GM18498 (cell line): ENCODE measurements around the gene SNX32.

Experiments used
- ATAC-seq: cut with Tn5 transposase; IDR thresholded peaks from one replicate; pipeline ENCODE4 v1.9.1; 2021; ENCODE audit warnings: mild to moderate bottlenecking, moderate library complexity; ENCODE audit not compliant: unreplicated experiment

SNX32 gene

DNA sequence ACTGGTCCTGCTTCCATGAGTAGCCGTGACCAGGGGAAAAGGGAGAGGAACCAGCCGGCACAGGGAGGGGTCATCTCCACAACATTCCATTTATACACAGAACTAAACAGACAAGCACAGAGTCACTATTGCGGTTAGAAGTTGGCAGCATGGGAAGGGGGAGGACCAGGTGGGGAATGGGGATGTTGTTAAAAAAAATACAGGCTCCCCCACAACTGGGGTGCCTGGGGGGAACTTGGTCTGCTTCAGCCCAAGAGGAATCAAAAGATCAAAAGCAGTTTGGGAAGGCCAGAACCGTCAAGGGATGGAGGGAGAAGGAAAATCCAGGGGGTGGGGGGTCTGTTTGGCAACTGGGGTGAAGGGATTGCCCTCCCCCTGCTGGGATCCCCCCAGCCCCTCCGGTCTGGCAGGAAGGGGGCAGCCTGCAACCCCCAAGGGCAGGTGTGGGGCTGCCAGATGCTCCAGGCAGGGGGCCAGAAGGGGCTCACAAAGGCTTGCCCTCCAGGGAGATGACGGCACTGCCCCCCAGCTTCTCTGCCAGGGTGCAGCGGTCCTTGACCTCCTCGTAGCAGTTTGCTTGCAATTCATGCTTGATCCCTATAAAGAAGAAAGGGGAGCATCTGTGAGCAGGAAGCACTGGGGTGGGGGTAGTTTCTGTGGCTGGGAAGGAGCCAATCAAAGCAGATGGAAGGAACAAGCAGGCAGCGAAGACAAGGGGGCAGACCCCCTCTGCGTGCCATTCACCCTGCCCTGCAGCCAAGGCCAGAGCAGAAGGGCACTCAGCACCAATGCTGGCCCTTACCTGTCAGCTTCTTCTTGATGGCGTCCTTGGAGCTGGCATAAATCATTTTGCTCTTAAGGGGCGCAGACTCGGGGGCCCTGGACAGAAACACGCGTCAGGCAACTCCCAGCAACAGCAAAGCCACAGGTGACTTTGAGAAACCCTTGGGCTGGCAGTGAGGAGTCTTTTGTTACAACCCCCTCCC lies 21.4 kb downstream of the SNX32 start:
- ATAC-seq, result no peak

DNA sequence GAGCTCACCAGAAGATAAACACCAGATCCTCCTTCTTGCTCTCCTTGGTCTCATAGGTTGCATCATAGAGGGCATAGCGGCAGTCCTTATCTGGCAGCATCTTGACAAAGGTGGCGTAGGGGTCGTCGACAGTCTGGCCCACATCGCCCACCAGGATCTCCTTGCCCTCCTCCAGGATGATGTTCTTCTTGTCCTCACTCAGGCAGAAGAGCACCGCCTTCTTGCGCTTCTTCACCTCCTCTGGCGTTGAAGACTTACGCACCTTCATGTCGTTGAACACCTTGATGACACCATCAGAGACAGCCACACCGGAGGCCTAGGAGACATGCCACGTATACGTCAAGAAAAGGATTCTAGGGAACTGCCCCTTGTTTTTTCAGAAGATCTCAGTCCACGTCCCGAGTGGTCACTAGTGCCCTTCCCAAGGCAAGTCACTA lies 22.2 kb downstream of the SNX32 start:
- ATAC-seq, result no peak

DNA sequence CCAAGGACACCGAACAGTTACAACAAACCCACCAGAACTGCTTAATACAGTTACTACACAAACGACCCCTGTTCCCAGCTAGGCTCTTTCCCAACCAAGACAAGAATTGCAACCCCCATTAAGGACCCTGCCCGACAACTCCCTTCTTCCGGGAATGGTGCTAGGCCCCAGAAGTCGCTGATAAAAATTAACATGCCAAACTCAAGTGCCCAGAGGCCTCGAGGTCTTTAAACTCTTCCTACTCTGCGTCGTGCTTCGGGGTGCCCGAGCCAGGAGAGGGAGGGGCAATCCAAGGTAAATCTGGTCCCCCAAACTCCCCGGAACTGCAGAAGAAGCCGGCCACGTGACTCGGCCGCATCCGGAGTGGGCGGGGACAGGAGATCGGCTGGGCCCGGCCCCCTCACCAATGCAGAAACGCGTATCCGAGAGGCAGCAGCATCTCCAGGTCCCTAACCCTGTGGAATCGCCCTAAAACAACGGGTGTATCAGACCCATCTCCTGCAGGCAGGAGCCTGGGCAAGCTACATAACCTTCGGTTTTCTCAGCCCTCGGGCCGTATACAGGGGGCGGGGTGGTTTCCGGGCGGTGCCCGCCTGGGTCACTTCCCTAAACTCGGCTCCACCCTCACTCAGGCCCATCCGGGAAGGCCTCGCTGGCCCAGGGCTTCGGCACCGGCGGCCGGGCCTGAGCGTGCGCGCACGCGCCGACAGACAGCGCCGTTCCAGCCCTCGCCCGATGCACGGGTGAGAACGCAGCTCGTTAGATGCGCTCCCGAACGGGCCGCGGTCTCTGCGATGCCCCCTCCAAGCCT lies 23.1 kb downstream of the SNX32 start:
- peak; percentile 29 for ATAC-seq

DNA sequence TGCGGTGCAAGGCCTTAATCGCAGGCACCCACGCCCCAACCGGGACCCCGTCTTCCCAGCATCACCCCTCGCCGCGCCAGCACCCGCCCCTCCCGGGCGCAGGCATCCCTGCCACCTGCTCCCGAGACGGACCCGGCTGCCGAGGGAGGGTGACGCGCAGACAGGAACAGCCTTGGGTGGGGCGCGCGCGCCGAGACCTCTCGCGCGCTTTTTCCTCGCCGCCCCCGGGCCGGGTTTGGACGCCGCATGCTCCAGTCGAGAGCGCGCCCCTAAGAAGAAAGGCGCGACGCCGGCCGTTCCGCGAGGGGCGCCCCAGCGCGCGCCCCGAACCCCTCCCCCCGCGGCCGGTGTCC lies 23.7 kb downstream of the SNX32 start:
- peak; percentile 2 for ATAC-seq

DNA sequence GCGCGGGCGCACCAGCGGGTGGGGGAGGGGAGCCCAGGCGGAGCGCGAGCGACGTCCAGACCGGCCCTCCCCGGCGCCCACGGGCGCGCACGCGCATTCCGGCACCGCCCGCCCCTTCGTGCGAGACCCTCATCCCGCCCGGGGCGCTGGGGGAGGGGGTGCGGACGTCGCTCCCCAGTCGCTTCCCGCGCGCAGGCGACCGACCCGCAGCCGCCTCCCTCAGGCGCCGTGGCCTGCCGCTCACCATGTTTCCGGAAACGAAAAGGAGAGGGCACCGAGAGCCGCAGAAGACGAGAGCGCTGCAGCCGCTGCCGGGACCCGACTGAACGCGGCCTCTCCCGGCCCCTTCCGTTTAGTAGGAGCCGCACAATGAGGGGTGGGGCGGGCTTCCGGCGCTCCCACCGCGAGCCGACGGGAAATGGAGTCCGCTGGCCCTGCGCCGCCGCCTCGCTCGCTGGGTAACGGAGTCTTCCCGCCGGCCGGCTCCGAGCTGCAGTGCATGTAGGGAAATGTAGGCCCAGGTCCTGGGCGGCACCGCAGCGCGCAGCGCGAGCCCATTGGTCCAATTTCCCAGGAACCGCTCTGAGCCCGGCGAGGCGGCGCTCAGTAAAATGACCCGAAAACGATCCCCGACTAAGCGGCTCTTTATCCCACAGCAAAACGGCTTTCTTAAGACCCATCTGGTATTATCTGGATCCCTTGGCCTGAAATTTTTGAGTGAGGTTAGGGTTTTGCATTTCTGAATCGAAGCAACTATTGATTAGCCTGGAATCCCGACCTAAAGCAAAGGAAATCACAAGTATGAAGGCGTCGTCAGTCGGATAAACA lies 24.3 kb downstream of the SNX32 start, which contains the start of gene CFL1:
CFL1 (minus strand) TSS at position 328 of the 828 bp plus-strand sequence; CDS start at position 247, 81 bp downstream.
- ATAC-seq, result peak; percentile 54

DNA sequence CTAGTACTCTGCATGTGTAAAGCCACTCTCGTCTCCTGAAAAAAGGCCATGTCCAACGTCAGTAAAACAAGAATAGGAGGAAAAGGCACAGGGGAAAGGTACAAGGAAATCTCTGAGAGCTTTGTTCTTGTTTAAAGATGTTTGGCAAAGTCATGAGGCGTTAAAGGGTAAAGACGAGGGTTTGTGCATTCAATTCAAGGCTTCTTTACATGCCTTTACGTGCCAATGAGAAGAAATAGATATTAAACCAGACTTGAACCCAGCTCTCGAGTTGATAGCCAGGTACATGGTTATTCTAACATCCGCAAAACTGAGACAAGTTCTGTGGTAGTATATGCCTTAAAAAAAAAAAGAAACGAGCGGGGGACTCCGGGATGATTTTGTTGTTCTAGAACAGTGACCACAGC lies 24.9 kb downstream of the SNX32 start:
- ATAC-seq, result no peak

DNA sequence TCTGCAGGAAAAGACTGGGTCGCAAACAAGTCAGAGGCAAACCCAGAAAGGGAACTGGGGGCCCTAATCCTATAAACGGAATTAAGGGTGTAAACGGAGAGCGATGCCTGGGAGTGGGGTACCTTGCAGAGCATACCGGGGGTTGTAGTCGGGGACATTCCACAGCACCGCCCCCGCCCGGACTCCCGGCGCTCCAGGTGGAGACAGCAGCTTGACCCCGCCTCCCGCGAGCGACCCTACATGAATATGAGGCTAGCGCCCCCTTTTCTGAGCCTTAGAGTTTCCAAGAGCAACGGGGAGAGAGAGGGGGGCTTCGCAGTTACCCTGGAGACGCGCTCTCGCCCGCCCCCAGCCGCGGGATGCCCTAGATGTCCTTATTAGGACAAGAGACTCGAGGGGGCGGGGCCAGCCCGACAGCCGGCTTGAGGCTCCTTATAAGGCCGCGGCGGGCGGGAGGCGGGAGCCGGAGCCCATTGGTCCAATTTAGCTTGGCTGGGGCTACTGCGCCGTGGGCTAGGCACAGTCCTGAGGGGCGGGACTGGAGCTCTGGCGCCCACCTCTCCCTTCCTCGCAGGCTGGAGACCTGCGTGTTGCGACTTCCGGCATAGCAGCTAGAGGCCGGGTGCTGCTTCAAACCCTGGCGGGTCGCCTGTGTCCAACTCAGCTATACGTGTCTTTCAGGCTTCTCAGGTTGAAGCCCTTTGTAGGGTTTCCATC lies 25.5 kb downstream of the SNX32 start:
- peak; percentile 53 for ATAC-seq

DNA sequence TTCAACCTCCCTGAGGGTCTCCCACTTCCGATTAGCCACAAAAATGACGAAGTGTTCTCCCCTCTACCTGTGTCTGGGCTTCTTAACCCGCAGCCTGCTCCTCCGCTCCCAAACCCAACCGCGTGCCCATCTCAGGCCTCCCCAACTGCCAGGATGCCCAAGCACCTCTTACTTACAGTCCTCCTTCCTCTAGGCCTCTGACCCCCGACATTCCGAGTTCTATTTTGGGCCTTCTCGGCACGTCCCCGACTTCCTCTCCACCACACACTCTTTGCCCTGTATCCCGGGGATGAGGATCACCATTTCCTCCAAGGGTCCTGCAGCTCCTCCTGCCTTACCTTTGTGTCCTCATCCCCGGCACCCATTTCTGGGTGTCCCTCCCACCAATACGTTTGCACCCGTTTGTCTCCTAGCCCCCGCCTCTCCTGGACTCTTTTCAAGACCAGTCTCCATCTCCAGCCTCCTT lies 26.1 kb downstream of the SNX32 start:
- ATAC-seq, result no peak

DNA sequence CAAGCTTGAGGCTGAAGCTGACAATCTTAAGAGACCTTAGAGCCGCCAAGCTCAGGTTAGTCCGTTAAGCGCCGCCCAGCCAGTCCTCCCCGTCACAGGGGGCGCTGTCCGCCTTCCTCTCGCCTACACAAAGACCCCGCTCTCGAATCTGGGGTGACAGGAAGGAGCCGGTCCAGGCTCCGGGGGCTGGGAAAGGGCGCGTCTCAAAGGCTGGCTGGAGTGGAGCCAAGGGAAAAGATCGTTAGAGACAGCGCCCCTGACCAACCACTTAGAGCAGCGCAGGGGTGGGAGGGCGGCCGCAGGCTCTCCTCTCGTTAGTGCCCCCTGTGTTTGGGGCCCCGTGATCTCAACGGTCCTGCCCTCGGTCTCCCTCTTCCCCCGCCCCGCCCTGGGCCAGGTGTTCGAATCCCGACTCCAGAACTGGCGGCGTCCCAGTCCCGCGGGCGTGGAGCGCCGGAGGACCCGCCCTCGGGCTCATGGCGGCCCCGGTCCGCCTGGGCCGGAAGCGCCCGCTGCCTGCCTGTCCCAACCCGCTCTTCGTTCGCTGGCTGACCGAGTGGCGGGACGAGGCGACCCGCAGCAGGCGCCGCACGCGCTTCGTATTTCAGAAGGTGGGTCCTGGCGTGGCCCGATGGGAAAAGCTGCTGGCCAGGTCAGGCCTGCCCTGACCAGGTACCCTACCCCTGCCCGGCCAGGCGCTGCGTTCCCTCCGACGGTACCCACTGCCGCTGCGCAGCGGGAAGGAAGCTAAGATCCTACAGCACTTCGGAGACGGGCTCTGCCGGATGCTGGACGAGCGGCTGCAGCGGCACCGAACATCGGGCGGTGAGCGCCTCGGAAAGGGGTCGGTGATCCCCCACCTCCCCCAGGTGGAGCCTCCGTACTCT lies 26.8 kb downstream of the SNX32 start, which contains the start of gene MUS81:
MUS81 (plus strand) TSS at position 156 of the 887 bp plus-strand sequence; CDS start at position 477, 321 bp downstream.
- peak; percentile 28 for ATAC-seq

DNA sequence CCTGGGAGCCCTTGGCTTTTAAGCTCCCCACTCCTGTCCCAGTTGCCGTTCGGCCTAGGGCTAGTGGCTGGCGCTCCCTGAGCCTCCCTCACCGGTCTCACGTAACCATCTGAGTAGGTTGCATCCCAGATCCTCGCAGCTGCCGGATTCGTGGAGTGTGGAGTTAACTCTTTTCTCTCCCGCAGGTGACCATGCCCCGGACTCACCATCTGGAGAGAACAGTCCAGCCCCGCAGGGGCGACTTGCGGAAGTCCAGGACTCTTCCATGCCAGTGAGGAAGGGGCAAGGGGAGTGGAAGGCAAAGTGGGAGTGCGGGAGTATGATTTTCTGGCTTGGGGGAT lies 27.4 kb downstream of the SNX32 start:
- no peak for ATAC-seq

DNA sequence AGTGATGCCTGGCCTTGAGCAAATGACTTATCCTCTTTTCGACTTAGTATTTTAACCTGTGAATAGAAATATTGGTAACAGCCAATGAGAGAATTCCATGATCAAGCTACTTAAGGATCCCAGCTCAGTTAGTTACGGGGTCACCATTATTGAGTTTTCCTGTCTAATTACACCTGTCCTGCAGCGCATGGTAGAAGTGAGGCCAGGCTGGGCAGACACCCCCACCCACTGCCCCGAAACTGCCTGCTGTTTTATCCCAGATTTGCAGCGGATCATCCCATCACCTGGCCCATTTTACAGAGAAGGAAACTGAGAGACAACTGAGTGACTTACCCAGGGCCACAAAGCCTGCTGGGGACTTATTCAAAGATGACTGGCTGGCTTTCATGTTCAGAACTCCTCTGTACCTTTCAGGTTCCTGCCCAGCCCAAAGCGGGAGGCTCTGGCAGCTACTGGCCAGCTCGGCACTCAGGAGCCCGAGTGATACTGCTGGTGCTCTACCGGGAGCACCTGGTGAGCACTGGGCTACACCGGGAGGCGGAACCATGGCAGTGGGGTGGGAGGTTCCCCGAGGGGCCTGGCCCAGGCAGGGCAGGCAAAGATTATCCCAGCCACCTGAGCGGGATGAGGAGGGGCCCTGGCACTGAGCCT lies 27.9 kb downstream of the SNX32 start:
- no peak for ATAC-seq

DNA sequence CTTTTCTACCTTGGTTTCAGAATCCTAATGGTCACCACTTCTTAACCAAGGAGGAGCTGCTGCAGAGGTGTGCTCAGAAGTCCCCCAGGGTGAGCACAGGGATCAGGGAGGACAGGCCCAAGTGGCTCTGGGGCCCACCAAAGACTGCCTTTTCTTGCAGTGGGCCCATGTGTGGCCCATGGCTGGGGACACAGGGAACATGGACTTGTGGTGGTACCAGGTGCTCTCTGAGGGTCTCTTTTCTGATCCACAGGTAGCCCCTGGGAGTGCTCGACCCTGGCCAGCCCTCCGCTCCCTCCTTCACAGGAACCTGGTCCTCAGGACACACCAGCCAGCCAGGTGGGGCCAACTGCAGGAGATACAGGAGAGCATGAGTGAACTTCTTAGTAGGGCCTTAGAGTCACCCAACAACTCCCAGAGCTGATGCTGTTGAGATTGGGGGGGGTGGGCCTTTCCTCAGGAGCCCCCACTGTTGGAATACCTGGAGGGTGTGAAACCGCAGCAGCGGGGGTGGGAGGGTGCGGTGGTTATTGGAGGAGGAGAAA lies 28.5 kb downstream of the SNX32 start:
- ATAC-seq, result no peak

DNA sequence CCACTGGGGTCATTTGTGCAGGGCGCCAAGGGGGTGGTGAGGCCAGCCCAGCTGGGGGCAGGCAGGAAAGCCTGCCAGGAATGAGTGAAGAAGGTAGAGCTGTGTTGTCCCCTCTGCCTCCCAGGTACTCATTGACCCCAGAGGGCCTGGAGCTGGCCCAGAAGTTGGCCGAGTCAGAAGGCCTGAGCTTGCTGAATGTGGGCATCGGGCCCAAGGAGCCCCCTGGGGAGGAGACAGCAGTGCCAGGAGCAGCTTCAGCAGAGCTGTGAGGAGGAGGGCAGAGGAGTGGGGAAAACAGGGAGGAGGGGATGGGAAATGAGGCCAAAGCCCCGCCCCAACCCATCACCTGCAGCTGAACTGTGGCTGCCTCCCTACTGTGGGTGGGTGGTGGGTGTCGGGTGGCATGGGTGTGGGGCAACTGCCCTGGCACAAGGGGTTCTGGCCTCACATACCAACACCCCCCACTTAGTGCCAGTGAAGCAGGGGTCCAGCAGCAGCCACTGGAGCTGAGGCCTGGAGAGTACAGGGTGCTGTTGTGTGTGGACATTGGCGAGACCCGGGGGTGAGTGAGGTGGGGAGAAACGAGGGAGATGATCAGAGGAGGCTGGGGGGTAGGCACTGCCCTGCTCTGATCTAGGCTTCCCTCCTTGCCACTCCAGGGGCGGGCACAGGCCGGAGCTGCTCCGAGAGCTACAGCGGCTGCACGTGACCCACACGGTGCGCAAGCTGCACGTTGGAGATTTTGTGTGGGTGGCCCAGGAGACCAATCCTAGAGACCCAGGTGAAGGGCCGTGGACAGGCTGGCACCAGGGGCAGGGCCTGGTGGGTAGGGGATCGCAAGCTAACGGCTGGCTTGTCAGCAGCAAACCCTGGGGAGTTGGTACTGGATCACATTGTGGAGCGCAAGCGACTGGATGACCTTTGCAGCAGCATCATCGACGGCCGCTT lies 29.5 kb downstream of the SNX32 start:
- ATAC-seq, result no peak

DNA sequence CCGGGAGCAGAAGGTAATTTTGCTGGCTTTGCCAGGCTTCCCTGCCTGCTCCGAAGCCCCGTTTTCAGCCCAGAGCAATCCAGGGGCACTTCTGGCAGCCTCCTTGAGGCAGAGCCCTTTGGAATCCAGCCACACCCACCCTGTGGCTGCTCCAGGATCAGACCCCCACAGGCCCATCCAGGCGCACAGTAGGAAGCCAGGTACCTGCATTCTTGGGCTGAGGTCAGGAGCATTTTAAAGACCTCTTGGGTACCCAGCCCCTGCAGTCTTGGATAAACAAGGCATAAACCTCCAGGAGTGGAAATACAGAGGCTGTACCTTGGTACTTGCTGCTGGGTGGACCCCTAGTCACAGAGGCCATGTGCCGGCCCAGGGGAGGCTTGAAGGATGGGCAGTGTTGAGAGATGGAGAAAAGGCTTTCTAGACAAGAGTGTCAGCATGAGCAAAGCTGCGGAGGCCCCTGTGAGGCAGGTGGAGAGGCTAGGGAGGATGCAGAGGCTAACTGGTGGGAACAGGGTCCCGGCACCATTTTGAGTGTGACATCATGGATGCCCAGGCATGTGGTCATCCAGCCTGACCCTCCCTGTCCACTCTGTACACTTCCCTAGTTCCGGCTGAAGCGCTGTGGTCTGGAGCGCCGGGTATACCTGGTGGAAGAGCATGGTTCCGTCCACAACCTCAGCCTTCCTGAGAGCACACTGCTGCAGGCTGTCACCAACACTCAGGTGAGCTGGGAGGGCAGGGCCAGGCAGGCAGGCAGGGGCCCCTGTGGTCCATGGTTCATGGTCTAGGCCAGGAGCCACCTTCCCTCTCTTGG lies 30.3 kb downstream of the SNX32 start:
- ATAC-seq, result no peak

DNA sequence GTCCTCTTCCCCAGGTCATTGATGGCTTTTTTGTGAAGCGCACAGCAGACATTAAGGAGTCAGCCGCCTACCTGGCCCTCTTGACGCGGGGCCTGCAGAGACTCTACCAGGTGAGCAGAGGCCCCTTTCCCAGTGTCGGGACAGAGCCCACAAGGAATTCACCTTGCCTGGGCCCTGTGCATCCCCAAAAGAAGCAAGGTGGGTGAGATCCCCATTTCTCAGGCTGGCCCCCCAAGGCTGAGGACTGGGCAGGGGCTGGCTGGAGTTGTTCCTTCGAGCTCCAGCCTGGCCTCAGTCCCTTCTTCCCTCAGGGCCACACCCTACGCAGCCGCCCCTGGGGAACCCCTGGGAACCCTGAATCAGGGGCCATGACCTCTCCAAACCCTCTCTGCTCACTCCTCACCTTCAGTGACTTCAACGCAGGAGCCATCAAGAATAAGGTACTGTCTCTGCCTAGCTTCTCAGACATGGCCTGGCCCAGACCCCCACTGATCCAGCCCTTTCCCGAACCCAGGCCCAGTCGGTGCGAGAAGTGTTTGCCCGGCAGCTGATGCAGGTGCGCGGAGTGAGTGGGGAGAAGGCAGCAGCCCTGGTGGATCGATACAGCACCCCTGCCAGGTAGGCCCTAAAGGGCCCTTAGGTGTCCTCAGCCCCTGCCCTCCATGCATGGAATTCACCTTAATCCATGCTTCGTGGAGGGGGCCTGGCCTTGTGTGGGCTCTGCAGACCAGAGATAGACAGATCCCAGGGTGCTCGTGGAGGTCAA lies 31.1 kb downstream of the SNX32 start:
- ATAC-seq, result no peak
